ENCODE data around the gene CCDC188. TPM values are rescaled to one million over a fixed set of nuclear protein-coding genes. Genes with fewer than 3 reads are reported as not detected.
"Not testable (repeated sequence)": the region's sequence is repeated elsewhere in the genome, so short reads cannot be mapped to it uniquely, and the experiment has no call there.

The CCDC188 gene
- polyA plus RNA-seq, 1 donor from 2014 or later: not detected

DNA sequence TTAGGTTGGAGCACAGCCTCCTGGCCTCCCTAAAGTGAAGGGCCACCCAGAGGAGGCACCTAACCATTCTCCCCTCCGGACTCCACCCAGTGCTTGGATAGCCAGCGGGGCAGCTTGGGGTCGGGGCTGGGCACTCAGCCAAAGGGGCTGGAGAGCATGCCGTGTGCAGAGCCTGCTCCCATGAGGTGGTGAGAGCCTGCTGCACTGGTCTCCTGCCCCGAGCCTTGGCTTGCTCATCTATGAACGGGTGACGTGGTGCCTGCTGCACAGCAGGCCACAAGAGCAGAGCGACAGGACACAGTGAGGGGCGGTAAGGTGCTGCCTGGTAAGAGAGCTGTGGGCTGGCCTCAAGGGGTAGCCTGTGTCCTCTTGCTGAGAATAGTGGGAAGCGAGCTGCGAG is 14.0 kb upstream of the CCDC188 start:
- Histone ChIP-seq H3K27me3 (ENCODE audit: insufficient read depth, low read depth, low read length) (no peaks in the 10 kb centered on the region), H3K79me2 (replicated peaks; ENCODE audit: insufficient read depth, low read length) (no peaks in the 10 kb centered on the region), H2AFZ (ENCODE audit: low read depth, low read length) (no peak overlapping the region), H3K4me3 (ENCODE audit: low read length) (no peak overlapping the region), H3F3A (ENCODE audit: insufficient read depth, low read length, poor library complexity, severe bottlenecking) (no peaks in the 10 kb centered on the region), H3K9me2 (ENCODE audit: insufficient read depth, low read length) (no peaks in the 10 kb centered on the region), H3K9ac (ENCODE audit: low read length) (no peak overlapping the region), H3K36me3 (ENCODE audit: insufficient read depth, low read length) (no peaks in the 10 kb centered on the region), H4K20me1 (ENCODE audit: insufficient read depth) (no peaks in the 10 kb centered on the region), H3K9me3 (ENCODE audit: low read length) (no peaks in the 10 kb centered on the region), H3K27ac (ENCODE audit: low read length) (no peak overlapping the region), H3K4me2 (ENCODE audit: low read length) (no peak overlapping the region)
- TF ChIP-seq POLR2AphosphoS5 (IDR thresholded peaks at IDR 0.05) (no peak), MXI1 (conservative IDR thresholded peaks at IDR 0.05; ENCODE audit: poor library complexity, severe bottlenecking) (no peak), RAD21 (conservative IDR thresholded peaks at IDR 0.05) (no peak), TAF1 (IDR thresholded peaks at IDR 0.05; ENCODE audit: low read depth) (no peak), EP300 (conservative IDR thresholded peaks at IDR 0.05; ENCODE audit: poor library complexity, severe bottlenecking) (no peak), EZH2 (IDR thresholded peaks at IDR 0.05; ENCODE audit: borderline replicate concordance, insufficient read depth, low read length, poor library complexity, severe bottlenecking) (no peak), SMC3 (conservative IDR thresholded peaks at IDR 0.05; ENCODE audit: poor library complexity) (no peak)
- TF ChIP-seq, protein P1, sequence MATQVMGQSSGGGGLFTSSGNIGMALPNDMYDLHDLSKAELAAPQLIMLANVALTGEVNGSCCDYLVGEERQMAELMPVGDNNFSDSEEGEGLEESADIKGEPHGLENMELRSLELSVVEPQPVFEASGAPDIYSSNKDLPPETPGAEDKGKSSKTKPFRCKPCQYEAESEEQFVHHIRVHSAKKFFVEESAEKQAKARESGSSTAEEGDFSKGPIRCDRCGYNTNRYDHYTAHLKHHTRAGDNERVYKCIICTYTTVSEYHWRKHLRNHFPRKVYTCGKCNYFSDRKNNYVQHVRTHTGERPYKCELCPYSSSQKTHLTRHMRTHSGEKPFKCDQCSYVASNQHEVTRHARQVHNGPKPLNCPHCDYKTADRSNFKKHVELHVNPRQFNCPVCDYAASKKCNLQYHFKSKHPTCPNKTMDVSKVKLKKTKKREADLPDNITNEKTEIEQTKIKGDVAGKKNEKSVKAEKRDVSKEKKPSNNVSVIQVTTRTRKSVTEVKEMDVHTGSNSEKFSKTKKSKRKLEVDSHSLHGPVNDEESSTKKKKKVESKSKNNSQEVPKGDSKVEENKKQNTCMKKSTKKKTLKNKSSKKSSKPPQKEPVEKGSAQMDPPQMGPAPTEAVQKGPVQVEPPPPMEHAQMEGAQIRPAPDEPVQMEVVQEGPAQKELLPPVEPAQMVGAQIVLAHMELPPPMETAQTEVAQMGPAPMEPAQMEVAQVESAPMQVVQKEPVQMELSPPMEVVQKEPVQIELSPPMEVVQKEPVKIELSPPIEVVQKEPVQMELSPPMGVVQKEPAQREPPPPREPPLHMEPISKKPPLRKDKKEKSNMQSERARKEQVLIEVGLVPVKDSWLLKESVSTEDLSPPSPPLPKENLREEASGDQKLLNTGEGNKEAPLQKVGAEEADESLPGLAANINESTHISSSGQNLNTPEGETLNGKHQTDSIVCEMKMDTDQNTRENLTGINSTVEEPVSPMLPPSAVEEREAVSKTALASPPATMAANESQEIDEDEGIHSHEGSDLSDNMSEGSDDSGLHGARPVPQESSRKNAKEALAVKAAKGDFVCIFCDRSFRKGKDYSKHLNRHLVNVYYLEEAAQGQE (IDR thresholded peaks at IDR 0.05; ENCODE audit: borderline replicate concordance): no peak
- TF ChIP-seq, protein P2, sequence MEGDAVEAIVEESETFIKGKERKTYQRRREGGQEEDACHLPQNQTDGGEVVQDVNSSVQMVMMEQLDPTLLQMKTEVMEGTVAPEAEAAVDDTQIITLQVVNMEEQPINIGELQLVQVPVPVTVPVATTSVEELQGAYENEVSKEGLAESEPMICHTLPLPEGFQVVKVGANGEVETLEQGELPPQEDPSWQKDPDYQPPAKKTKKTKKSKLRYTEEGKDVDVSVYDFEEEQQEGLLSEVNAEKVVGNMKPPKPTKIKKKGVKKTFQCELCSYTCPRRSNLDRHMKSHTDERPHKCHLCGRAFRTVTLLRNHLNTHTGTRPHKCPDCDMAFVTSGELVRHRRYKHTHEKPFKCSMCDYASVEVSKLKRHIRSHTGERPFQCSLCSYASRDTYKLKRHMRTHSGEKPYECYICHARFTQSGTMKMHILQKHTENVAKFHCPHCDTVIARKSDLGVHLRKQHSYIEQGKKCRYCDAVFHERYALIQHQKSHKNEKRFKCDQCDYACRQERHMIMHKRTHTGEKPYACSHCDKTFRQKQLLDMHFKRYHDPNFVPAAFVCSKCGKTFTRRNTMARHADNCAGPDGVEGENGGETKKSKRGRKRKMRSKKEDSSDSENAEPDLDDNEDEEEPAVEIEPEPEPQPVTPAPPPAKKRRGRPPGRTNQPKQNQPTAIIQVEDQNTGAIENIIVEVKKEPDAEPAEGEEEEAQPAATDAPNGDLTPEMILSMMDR (IDR thresholded peaks at IDR 0.05; ENCODE audit: poor library complexity, severe bottlenecking): no peak

DNA sequence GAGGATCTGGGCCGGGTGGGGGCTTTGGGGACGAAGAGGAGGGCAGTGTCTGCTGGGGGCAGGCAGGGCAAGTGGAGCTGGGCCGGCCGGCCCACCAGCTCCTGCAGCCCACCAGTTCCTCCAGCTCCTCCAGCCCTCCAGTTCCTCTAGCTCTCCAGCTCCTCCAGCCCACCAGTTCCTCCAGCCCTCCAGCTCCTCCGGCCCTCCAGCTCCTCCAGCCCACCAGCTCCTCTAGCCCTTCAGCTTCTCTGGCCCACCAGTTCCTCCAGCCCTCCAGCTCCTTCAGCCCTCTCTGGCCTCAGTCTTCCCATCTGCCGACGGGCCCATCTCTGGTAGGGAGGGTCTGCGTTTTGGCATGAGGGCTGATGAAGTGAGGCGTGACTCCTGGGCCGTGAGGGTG is 9.2 kb upstream of the CCDC188 start:
- Histone ChIP-seq H3K9me2 (ENCODE audit: insufficient read depth, low read length) (no peaks in the 10 kb centered on the region), H3K36me3 (ENCODE audit: insufficient read depth, low read length) (no peaks in the 10 kb centered on the region), H3K4me3 (ENCODE audit: low read length) (no peak overlapping the region), H4K20me1 (ENCODE audit: insufficient read depth) (no peaks in the 10 kb centered on the region), H3K79me2 (replicated peaks; ENCODE audit: insufficient read depth, low read length) (no peaks in the 10 kb centered on the region), H3K9ac (ENCODE audit: low read length) (no peak overlapping the region), H3K27me3 (ENCODE audit: insufficient read depth, low read depth, low read length) (no peaks in the 10 kb centered on the region), H3K4me2 (ENCODE audit: low read length) (no peak overlapping the region), H3K9me3 (ENCODE audit: low read length) (no peaks in the 10 kb centered on the region), H2AFZ (ENCODE audit: low read depth, low read length) (no peak overlapping the region), H3K27ac (ENCODE audit: low read length) (no peak overlapping the region), H3F3A (ENCODE audit: insufficient read depth, low read length, poor library complexity, severe bottlenecking) (no peaks in the 10 kb centered on the region)
- no peak for TF ChIP-seq RAD21 (conservative IDR thresholded peaks at IDR 0.05)
- no peak for TF ChIP-seq POLR2AphosphoS5 (IDR thresholded peaks at IDR 0.05)
- TF ChIP-seq EZH2 (IDR thresholded peaks at IDR 0.05; ENCODE audit: borderline replicate concordance, insufficient read depth, low read length, poor library complexity, severe bottlenecking): no peak
- TF ChIP-seq, protein P2 (IDR thresholded peaks at IDR 0.05; ENCODE audit: poor library complexity, severe bottlenecking): no peak
- no peak for TF ChIP-seq MXI1 (conservative IDR thresholded peaks at IDR 0.05; ENCODE audit: poor library complexity, severe bottlenecking)

DNA sequence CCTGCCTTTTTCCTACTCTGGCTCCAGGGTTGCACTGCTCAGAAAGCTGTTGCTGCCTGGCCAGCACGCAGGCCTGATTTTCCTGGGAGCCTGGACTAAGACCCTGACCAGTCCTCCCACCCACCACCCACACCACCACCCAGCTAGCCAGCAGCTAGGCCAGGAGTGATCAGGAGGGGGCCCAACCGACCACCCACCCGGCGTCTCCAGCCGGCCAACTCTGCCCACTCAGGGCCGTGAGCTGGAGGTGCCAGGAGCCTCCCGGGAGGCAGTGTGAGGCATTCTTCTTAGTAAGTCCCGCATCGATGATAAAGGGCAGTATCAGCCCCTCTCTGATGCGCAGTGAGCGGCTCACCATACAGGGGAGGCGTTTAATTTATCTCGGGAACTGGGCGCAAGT is 8.7 kb upstream of the CCDC188 start:
- H3K4me2 ChIP-seq (ENCODE audit: low read length); H3K4me3 ChIP-seq (ENCODE audit: low read length); H4K20me1 ChIP-seq (ENCODE audit: insufficient read depth); H3K36me3 ChIP-seq (ENCODE audit: insufficient read depth, low read length); H3K79me2 ChIP-seq (replicated peaks; ENCODE audit: insufficient read depth, low read length); H3F3A ChIP-seq (ENCODE audit: insufficient read depth, low read length, poor library complexity, severe bottlenecking); H3K27me3 ChIP-seq (ENCODE audit: insufficient read depth, low read depth, low read length); H3K9me3 ChIP-seq (ENCODE audit: low read length); H2AFZ ChIP-seq (ENCODE audit: low read depth, low read length); H3K27ac ChIP-seq (ENCODE audit: low read length); H3K9me2 ChIP-seq (ENCODE audit: insufficient read depth, low read length); H3K9ac ChIP-seq (ENCODE audit: low read length): not testable (repeated sequence)

Measured in neural cell (in vitro differentiated cells).